ENCODE data around the gene SGMS1.
"Not testable (repeated sequence)": the region's sequence is repeated elsewhere in the genome, so short reads cannot be mapped to it uniquely, and the experiment has no call there.

SGMS1 gene

GRCh38 chr10:50623663-50624412 lies at the start of gene SGMS1:
Gene SGMS1, minus strand, starts transcription at chr10:50623956. Its CDS starts 279,842 bp downstream, at chr10:50344114.
- in situ Hi-C loops (cut with MboI; ENCODE audit: low pct_unique_long_range_greater_than_20kb, low sequenced_read_pairs), result no loop called here

DNA sequence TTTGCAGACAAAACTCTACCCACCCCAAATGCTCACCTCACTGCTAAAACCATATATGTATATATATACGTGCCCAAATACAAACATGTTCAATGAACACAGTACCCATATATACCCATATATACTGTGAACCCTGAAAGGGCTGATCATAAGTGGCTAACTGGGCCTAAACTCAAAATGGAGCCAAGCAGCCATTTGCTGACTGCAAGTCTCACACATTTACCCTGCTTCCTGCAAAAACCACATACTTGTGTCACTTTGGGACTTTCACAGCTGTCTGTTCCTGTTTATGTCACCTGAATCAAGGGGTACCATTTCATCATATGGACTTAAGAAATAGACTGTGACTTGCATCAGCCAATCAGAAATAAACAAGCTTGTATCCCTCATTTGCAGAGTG lies 48.4 kb upstream of the SGMS1 start:
- peak; percentile 25 for DNase-seq
- in situ Hi-C loops (cut with MboI; ENCODE audit: low pct_unique_long_range_greater_than_20kb, low sequenced_read_pairs), result not testable (repeated sequence)

More at GRCh38 chr10:50623663-50624412, at the start of gene SGMS1:
- DNase-seq, result peak; percentile 67

- DNase-seq; in situ Hi-C loops (cut with MboI; ENCODE audit: low pct_unique_long_range_greater_than_20kb, low sequenced_read_pairs): not testable (repeated sequence)
Measured at GRCh38 chr10:50671645-50672044, 47.9 kb upstream of the SGMS1 start.

DNA sequence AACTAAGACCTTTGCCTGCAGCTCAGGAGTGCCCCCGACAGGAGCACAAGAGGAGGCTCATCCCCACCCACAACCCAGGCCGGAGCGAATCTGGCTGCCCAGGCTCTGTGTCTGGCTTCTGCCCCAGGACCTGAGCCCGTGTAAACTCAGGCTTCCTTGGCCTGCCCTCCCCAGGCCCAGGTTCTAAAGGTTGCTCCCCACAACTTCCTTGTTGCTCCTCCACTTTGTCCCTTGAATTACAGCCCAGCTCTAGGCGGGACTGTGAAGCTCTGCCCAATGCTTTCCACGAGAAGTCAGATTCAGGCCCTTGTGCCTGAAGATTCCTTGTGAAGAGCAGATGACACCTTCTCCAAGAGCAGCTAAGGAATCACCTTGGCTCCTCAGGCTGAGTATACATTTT lies 46.2 kb upstream of the SGMS1 start:
- DNase-seq; in situ Hi-C loops (cut with MboI; ENCODE audit: low pct_unique_long_range_greater_than_20kb, low sequenced_read_pairs): not testable (repeated sequence)

DNA sequence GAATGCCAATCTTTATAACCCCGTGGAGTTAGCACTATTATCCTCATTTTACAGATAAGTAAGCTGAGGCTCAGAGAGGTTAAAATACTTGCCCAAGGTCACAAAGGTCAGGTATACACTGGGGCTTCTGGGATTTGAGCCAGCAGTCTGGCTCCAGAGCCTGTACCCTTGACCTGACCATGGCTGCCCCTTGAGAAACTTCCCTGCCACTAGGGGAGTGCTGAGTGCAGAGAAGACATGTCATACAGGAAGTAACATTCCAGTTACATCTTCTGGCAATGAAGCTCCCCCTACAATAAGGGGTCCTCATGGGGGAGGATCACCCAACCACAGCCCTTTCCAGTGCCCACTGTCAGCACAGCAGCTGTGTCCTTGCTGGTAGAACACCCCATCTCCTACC lies 43.6 kb upstream of the SGMS1 start:
- DNase-seq; in situ Hi-C loops (cut with MboI; ENCODE audit: low pct_unique_long_range_greater_than_20kb, low sequenced_read_pairs): not testable (repeated sequence)

GRCh38 chr10:50662420-50662819 lies 38.7 kb upstream of the SGMS1 start:
- DNase-seq; in situ Hi-C loops (cut with MboI; ENCODE audit: low pct_unique_long_range_greater_than_20kb, low sequenced_read_pairs): not testable (repeated sequence)

GRCh38 chr10:50661563-50661962 lies 37.8 kb upstream of the SGMS1 start:
- in situ Hi-C loops (cut with MboI; ENCODE audit: low pct_unique_long_range_greater_than_20kb, low sequenced_read_pairs); DNase-seq: not testable (repeated sequence)

DNA sequence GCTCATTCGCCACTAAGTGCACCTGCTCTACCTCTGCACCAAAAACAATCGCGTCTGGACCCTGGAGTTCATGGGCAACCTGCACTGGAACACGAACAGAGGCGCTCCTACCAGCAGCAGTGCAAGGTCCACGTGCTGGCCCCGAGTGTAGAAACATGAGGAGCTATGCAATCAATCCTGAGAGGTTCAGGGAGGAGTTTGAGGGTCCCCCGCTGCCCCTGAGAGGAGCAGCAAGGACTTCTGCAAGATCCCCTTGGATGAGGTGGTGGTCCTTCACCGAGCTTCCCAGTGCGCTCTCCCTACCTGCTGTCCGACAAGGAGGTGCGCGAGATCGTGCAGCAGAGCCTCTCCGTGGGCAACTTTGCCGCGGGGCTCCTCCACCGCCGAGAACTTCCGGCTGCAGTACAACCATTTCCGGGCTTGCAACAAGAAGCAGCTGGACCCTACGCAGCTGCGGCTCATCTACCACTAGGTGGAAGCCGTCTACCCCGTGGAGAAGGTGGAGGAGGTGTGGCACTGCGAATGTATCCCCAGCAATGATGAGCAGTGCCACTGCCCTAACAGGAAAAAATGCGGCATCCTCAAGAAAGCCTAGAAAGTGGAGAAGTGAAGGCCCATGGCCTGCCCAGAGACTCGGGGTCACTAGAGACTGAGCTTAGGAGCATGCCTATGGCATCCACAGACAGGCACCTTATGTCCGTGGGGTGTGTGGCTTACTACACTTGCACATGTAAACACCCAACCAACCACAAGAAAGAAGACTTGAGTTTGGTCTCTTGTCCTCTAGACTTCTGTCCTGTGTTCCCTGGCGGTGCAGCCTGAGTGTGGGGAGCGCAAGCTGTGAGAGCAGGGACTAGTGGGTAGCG lies 36.3 kb upstream of the SGMS1 start:
- in situ Hi-C loops (cut with MboI; ENCODE audit: low pct_unique_long_range_greater_than_20kb, low sequenced_read_pairs), result not testable (repeated sequence)

DNA sequence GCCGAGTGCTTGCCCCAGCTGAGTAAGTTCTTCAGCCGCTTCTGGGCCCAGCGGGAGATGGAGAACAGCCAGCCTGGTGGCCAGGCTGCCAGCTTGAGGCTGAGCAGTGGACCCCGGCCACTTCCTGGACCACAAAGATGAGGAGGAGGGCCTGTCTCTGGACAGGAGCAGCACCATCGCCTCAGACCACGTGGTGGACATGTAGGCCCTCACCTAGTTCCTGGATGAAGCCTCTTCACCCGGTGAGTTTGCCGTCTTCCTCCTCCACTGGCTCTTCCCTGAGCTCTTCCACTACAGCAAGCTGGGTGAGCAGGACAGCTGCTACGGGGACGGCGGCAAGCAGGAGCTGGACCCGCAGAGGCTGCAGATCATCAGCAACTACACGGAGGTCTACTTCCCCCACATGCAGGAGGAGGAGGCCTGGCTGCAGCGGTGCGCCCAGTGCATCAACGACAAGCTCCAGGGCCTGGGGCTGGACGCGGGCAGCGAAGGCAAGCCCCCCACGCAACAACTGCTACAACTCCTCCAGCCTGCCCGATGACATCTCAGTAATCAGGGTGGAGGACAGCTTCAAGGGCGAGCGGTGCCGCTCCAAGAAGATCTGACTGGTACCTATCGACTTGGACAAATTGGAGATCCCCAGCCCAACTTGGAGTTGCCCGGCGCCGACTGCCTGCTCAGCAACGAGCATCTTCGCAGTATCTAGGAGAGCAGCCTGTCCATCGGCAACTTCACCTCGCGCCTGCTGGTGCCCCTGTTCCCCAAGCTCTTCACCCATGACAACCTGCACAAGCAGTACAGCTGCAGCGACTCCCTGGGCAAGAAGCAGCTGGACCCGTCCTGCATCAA lies 35.5 kb upstream of the SGMS1 start:
- DNase-seq; in situ Hi-C loops (cut with MboI; ENCODE audit: low pct_unique_long_range_greater_than_20kb, low sequenced_read_pairs): not testable (repeated sequence)

More for the DNA sequence above, 36.3 kb upstream of the SGMS1 start:
- peak; percentile 47 for DNase-seq

GRCh38 chr10:50658165-50658564 lies 34.4 kb upstream of the SGMS1 start:
- in situ Hi-C loops (cut with MboI; ENCODE audit: low pct_unique_long_range_greater_than_20kb, low sequenced_read_pairs), result no loop called here
- DNase-seq, result no peak

- no peak for DNase-seq
- in situ Hi-C loops (cut with MboI; ENCODE audit: low pct_unique_long_range_greater_than_20kb, low sequenced_read_pairs), result no loop called here
Measured at GRCh38 chr10:50653758-50654157, 30.0 kb upstream of the SGMS1 start.

- in situ Hi-C loops (cut with MboI; ENCODE audit: low pct_unique_long_range_greater_than_20kb, low sequenced_read_pairs), result no loop called here
Measured at GRCh38 chr10:50653142-50653541, 29.4 kb upstream of the SGMS1 start.

GRCh38 chr10:50651808-50652207 lies 28.1 kb upstream of the SGMS1 start:
- no peak for DNase-seq
- in situ Hi-C loops (cut with MboI; ENCODE audit: low pct_unique_long_range_greater_than_20kb, low sequenced_read_pairs), result no loop called here

More at GRCh38 chr10:50653142-50653541, 29.4 kb upstream of the SGMS1 start:
- DNase-seq, result peak; percentile 43

- DNase-seq, result no peak
- in situ Hi-C loops (cut with MboI; ENCODE audit: low pct_unique_long_range_greater_than_20kb, low sequenced_read_pairs), result no loop called here
Measured at GRCh38 chr10:50650481-50650880, 26.7 kb upstream of the SGMS1 start.

GRCh38 chr10:50648935-50649227 lies 25.1 kb upstream of the SGMS1 start:
- in situ Hi-C loops (cut with MboI; ENCODE audit: low pct_unique_long_range_greater_than_20kb, low sequenced_read_pairs), result no loop called here
- no peak for DNase-seq

DNA sequence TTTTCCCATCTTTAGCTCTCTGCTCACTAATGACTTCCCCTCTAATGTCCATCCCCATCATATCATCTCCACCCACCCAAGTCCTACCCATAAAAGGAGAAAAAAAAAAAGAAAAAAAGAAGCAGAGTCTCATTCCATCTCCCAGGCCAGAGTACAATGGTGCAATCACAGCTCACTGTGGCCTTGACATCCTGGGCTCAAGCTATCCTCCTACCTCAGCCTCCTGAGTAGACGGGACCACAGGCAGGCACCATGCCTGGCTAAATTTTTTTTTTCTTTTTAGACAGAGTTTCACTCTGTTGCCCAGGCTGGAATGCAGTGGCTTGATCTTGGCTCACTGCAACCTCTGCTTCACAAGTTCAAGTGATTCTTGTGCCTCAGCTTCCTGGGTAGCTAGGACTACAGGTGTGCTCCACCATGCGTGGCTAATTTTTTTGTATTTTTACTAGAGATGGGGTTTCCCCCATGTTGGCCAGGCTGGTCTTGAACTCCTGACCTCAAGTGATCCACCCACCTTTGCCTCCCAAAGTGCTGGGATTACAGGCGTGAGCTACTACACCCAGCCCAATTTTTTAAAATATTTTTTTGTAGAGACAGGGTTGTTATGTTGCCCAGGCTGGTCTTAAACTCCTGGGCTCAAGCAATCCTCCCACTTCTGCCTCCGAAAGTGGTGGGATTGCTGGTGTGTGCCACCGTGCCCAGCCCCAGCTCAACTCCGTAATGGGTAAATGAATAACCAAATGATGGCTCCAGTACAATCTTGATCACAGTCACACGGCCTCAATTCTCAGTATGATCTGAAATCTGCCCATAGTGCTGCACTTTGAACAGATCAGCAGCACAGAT lies 24.6 kb upstream of the SGMS1 start:
- in situ Hi-C loops (cut with MboI; ENCODE audit: low pct_unique_long_range_greater_than_20kb, low sequenced_read_pairs), result no loop called here
- DNase-seq, result no peak

DNA sequence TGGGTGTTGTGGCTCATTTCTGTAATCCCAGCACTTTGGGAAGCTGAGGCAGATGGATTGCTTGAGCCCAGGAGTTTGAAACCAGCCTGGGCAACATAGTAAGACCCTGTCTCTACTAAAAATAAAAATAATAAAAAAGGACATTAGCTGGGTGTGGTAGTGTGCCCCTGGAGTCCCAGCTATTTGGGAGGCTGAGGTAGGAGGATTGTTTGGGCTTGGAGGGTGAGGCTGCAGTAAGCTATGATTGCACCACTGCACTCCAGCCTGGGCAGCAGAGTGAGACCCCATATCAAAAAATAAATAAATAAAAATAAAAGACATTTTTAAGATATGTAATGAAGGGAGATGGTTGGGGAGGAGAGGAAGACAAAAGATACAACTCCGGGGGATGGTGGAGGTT lies 23.6 kb upstream of the SGMS1 start:
- in situ Hi-C loops (cut with MboI; ENCODE audit: low pct_unique_long_range_greater_than_20kb, low sequenced_read_pairs); DNase-seq: not testable (repeated sequence)

DNA sequence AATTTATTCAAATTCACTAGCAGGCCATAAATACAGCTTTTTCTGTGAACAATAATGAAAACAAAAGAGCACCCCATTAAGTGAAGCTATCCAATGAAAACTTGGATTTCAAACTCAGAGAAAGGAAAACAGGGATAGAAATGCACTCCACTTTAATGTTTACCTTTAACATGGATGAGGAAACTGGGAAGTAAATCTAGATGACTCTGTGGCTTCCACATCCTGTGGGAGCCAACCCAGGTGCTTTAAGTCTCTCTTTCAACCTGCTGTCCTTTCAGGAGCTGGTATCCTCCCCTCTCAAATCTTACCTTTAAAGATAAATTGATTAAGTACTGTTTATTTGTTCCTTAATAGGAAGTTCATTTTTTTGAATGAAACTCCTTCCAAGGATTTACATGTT lies 21.5 kb upstream of the SGMS1 start:
- in situ Hi-C loops (cut with MboI; ENCODE audit: low pct_unique_long_range_greater_than_20kb, low sequenced_read_pairs), result no loop called here
- no peak for DNase-seq

DNA sequence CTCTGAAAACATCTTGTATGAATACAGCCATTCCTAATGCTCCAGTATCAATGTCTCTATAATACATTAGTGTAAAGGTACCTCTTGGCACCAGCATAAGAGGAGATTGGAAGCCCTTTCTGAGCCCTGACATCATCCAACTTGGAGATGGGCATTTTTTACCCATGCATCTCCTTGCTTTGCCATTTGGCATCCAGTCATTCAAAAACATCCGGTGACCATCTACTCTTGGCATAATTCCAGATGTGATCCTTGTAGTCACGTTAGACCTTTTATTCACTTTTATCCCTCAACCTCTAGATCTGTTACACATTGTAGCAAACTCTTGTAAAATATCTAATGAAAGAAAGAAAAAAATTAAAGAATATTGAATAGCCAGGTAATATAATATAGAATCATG lies 17.9 kb upstream of the SGMS1 start:
- in situ Hi-C loops (cut with MboI; ENCODE audit: low pct_unique_long_range_greater_than_20kb, low sequenced_read_pairs), result no loop called here
- no peak for DNase-seq
